Endothelial cell of umbilical vein (primary cell): Measurements from ENCODE around the gene LPP.

Experiments
- CTCF ChIP-seq, 2 donors: IDR thresholded peaks; 1 replicate in 1 of 2; 2 replicates in 1 of 2; pipeline ENCODE4 v1.5.1; 2011; ENCODE audit warnings: low read length in 2 of 2, mild to moderate bottlenecking in 2 of 2, moderate library complexity in 2 of 2, control low read depth in 1 of 2, inconsistent platforms in 1 of 2, low read depth in 1 of 2; ENCODE audit not compliant: insufficient read depth in 1 of 2; ENCODE audit errors: extremely low read depth in 1 of 2
- EZH2 ChIP-seq: IDR thresholded peaks from 2 replicates; pipeline ENCODE4 v1.6.1; 2012; ENCODE audit warnings: borderline replicate concordance, low read depth, mild to moderate bottlenecking, moderate library complexity, low read length, inconsistent platforms; ENCODE audit not compliant: severe bottlenecking
- FOS ChIP-seq: IDR thresholded peaks from 2 replicates; pipeline ENCODE4 v1.6.1; 2011; ENCODE audit warnings: mild to moderate bottlenecking, low read length, moderate library complexity, borderline replicate concordance; ENCODE audit not compliant: insufficient read depth
- POLR2A ChIP-seq: IDR thresholded peaks from 2 replicates; pipeline ENCODE4 v1.6.1; 2012; ENCODE audit warnings: low read depth, mild to moderate bottlenecking, control low read depth, low read length
- POLR2AphosphoS5 ChIP-seq: IDR thresholded peaks from 2 replicates; pipeline ENCODE4 v1.6.1; 2012; ENCODE audit warnings: low read depth, mild to moderate bottlenecking, control low read depth, low read length, moderate library complexity; ENCODE audit not compliant: insufficient read depth

GRCh38 chr3:188322135-188322887 is 168.4 kb downstream of the LPP start:
- TF ChIP-seq CTCF (IDR thresholded peaks at IDR 0.05; ENCODE audit: extremely low read depth in 1 of 2, insufficient read depth in 1 of 2, low read depth in 1 of 2, low read length in 2 of 2) (no peak), POLR2AphosphoS5 (no peak), POLR2A (no peak), FOS (no peak), EZH2 (no peak)
